Spinal cord (tissue), 10 donors: ENCODE measurements around the gene SLC51B. TPM values are rescaled to one million over a fixed set of nuclear protein-coding genes. Genes with fewer than 3 reads are reported as not detected.

Experiments
- DNase-seq, 6 donors: peaks; one replicate each; pipeline versions ENCODE4 v3.0.0 to v3.0.0-alpha.2; 2013 to 2015; ENCODE audit warnings: low spot score in 6 of 6, low read depth in 4 of 6
- H3K27ac ChIP-seq: one replicate; pipeline ENCODE4 v1.5.1; 2013; ENCODE audit warnings: low read depth, low read length, control low read depth
- H3K27me3 ChIP-seq: one replicate; pipeline ENCODE4 v1.6.1; 2013; ENCODE audit warnings: low read length; ENCODE audit not compliant: control insufficient read depth, insufficient read depth
- H3K36me3 ChIP-seq: one replicate; pipeline ENCODE4 v1.6.1; 2013; ENCODE audit warnings: low read length; ENCODE audit not compliant: control insufficient read depth, insufficient read depth
- H3K4me1 ChIP-seq: one replicate; pipeline ENCODE4 v1.6.1; 2013; ENCODE audit warnings: low read length; ENCODE audit not compliant: control insufficient read depth, insufficient read depth
- H3K4me3 ChIP-seq: one replicate; pipeline ENCODE4 v1.5.1; 2013; ENCODE audit warnings: low read depth, low read length, control low read depth
- H3K9me3 ChIP-seq: one replicate; pipeline ENCODE4 v1.6.1; 2013; ENCODE audit warnings: low read length; ENCODE audit not compliant: control insufficient read depth, insufficient read depth
- whole genome bisulfite sequencing: methylation state at CpG from one replicate; pipeline ENCODE4 v1.1.5; 2013; ENCODE audit warnings: missing lambda C conversion rate; ENCODE audit not compliant: insufficient coverage; 5-methylcytosine and 5-hydroxymethylcytosine counted together
- polyA plus RNA-seq, 2 donors: library from polyadenylated mRNA; unstranded; fragments of 120-200 nt; gene quantifications; one replicate each; pipeline ENCODE4 v1.2.1, GENCODE V29; 2013; ENCODE audit not compliant: insufficient read length in 2 of 2
- total RNA-seq, 2 donors: library from RNA; depleted of rRNA in 1 of 2; stranded (reverse); fragments of 120-200 nt in 1 of 2; fragments of >200 nt in 1 of 2; gene quantifications; one replicate each; pipeline versions ENCODE4 v1.2.3 to v1.2.4, GENCODE V29; 2013 to 2014
- donor health status: healthy.

Gene SLC51B
- total and polyA plus RNA-seq, 4 donors: 0.44 to 2.3 (median 1.1) TPM; not detected in 1

DNA sequence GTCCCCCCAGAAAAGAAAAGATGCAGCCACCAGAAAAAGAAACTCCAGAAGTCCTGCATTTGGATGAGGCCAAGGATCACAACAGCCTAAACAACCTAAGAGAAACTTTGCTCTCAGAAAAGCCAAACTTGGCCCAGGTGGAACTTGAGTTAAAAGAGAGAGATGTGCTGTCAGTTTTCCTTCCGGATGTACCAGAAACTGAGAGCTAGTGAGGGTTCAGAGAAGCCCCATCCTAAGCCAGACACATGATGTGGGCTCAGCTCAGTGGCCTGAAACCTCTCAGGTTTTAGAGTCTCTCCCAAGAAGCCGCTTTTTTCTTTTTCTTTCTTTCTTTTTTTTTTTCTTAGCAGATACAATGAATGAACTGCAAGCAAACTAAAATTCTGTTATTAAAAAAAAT lies 7.8 kb downstream of the SLC51B start:
- H3K27me3 ChIP-seq: no peaks in the 10 kb centered on the region
- H3K4me3 ChIP-seq: no peak overlapping the region
- WGBS: 89% methylated on average over 1 of the region's 2 CpGs
- peaks cover 43% of the 10 kb centered on the region for H3K4me1 ChIP-seq
- peaks cover 9% of the 10 kb centered on the region for H3K36me3 ChIP-seq
- no peak for DNase-seq
- no peak overlapping the region for H3K27ac ChIP-seq
- H3K9me3 ChIP-seq: no peaks in the 10 kb centered on the region

DNA sequence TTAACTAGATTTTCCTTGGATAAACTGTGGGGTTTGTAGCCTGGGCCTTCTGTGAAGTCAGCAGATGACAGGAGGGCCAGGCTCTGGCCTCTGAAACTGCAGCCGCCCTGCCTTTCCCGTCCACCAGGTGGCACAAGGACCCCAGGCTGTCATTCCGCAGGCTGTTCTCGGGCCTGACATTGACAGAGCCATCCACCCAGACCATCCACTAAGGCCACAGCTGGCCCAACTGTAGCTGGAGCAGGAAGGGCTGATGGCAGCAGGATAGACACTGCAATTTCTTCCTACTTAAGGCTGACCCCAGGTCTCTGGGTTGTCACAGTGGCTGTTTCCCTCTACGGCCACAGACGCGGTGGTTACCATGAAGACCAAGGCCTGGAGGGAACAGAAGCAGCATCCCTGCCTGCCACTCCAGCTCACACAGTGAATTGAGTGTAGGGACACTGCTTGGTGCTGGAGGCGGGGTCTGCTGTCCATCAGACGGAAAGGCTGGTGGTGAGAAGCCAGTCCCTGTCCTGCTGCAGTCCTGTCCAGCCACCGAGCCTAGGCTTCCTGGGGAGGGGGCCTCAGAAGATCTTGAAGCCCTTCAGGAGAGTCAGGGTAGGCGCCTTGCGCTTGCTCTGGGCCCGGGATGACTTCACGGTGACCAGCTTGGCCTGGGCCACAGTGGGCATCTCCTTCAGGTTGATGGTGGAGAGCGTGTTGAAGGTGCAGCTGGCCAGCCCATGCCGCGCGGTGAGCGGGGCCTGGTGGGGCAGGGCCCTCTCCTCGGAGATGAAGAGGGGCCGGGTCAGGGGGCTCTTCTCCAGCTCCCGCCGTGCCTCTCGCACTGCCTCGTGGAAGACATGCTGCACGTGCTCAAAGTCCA lies 9.4 kb downstream of the SLC51B start:
- Histone ChIP-seq H3K36me3 (peaks cover 9% of the 10 kb centered on the region), H3K4me3 (no peak overlapping the region), H3K27ac (no peak overlapping the region), H3K9me3 (no peaks in the 10 kb centered on the region), H3K4me1 (peaks cover 45% of the 10 kb centered on the region), H3K27me3 (no peaks in the 10 kb centered on the region)
- peak in 3 of 6 donors; percentile 40 to 88 (median 83) for DNase-seq
- WGBS: 70% methylated on average over 23 of the region's 26 CpGs

DNA sequence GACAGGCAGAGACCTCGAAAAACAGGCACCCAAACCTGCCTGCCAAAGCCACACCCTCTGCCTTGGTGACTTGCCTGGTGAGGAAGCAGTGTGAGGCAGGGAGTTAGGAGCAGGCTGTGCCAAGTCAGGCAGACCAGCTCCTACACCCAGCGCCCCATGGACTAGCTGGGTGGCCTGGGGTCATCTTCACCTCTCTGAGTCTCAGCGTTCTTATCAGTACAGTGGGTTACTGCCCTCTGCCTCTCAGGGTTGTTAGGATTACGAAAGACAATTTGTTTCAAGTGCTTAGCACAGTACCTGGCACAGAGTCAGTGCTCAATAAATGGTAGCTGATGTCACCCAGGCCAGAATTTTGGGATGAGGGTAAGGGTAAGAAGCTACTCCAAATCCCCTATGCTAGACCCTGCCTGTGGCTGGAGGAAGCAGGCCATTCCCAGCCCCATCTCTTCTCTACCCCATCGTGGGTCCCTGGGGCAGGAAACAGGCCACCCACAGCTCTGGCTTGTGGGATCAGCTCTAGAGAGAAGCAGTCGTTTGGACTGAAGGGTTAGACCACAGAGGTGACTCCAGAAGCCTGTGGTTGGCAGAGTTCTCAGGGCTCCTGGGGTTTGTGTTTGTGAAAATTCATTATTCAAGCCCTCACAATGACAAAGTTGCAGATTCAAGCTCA lies 10.1 kb downstream of the SLC51B start:
- H3K4me3 ChIP-seq: no peak overlapping the region
- 63% methylated on average over 2 of the region's 6 CpGs for WGBS
- no peaks in the 10 kb centered on the region for H3K9me3 ChIP-seq
- no peak overlapping the region for H3K27ac ChIP-seq
- peaks cover 42% of the 10 kb centered on the region for H3K4me1 ChIP-seq
- no peaks in the 10 kb centered on the region for H3K27me3 ChIP-seq
- peaks cover 9% of the 10 kb centered on the region for H3K36me3 ChIP-seq
- no peak for DNase-seq

DNA sequence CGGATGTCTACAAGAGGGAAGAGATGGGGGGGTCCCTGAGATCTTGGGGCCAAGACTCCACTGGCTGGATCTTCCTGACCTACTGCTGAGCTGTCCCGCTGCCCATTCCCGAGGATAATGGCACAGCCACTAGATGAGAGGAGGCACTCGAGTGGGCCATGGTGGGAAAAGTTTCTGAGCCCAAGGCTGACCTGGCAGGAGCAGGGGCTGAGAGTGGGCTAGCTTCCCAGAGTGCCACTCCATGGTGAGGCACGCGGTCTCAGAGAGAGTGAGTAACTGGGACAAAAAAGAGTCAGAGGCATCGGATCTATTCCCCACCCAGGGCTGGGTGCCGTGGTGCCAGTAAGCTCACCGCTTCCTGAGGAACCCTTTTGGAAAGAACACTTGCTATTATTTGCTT lies 10.9 kb downstream of the SLC51B start:
- 74% methylated on average over 4 of the region's 9 CpGs for WGBS

DNA sequence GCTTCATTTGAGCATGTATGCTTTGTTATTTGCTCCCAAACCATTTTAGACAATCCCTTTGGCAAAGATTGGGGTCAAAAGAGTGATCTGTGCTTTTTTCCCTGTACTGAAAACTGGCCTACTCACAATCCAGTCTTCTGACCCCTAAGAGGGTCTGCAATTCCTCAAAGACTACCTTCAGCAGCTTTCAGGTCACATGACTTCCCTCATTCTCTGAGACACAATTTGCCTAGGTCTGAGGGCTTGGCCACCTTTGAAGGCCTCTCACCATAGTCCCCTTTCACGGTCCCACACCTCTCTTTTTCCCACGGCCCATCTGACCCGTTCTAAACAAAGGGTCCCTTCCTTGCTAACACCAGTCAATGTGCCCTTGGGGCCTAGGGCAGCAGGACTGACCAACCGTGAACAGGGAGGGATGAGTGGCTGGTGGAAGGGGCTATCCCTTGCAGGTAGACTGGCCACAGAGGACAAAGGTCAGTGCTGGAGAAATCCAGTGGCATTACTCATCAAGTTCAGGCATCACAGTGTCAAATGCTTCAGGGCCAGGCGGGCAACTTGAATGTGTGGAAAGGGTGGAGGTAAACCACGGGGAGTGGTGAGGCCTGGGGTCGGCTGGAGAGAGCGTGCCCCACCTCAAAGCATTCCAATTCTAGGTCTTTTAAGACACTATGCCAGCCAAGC lies 11.8 kb downstream of the SLC51B start:
- Histone ChIP-seq H3K36me3 (peaks cover 9% of the 10 kb centered on the region), H3K9me3 (no peaks in the 10 kb centered on the region), H3K4me3 (no peak overlapping the region), H3K27ac (no peak overlapping the region), H3K4me1 (peaks cover 57% of the 10 kb centered on the region), H3K27me3 (no peaks in the 10 kb centered on the region)
- WGBS: 97% methylated on average over 5 of the region's 8 CpGs
- no peak for DNase-seq

More for the DNA sequence above, 10.9 kb downstream of the SLC51B start:
- H3K36me3 ChIP-seq: peaks cover 9% of the 10 kb centered on the region
- peaks cover 50% of the 10 kb centered on the region for H3K4me1 ChIP-seq
- no peak overlapping the region for H3K27ac ChIP-seq
- H3K4me3 ChIP-seq: no peak overlapping the region
- no peaks in the 10 kb centered on the region for H3K9me3 ChIP-seq
- no peak for DNase-seq
- no peaks in the 10 kb centered on the region for H3K27me3 ChIP-seq

DNA sequence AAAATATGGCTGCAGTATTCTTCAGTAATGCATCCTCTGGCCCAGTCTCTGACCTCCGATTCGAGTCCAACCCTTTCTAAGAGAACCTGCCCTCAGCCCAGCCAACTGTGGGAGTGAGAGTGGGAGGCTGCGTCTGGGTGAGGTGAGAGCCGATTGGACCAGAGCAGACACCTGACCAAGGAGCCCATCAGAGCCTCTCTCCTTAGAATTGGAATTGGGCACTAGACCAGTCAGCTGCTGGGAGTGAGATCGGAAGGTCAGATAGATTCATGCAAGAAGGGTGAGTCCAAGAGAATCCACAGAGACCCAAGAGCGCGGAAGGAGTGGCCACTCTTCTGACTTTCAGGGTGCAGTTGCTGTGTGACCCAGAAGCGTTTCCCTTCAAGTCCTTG lies 12.4 kb downstream of the SLC51B start:
- Histone ChIP-seq H3K36me3 (peaks cover 9% of the 10 kb centered on the region), H3K27ac (no peak overlapping the region), H3K9me3 (no peaks in the 10 kb centered on the region), H3K4me3 (no peak overlapping the region), H3K27me3 (no peaks in the 10 kb centered on the region), H3K4me1 (peaks cover 61% of the 10 kb centered on the region)
- WGBS: 97% methylated on average over 6 of the region's 8 CpGs
- DNase-seq: no peak

DNA sequence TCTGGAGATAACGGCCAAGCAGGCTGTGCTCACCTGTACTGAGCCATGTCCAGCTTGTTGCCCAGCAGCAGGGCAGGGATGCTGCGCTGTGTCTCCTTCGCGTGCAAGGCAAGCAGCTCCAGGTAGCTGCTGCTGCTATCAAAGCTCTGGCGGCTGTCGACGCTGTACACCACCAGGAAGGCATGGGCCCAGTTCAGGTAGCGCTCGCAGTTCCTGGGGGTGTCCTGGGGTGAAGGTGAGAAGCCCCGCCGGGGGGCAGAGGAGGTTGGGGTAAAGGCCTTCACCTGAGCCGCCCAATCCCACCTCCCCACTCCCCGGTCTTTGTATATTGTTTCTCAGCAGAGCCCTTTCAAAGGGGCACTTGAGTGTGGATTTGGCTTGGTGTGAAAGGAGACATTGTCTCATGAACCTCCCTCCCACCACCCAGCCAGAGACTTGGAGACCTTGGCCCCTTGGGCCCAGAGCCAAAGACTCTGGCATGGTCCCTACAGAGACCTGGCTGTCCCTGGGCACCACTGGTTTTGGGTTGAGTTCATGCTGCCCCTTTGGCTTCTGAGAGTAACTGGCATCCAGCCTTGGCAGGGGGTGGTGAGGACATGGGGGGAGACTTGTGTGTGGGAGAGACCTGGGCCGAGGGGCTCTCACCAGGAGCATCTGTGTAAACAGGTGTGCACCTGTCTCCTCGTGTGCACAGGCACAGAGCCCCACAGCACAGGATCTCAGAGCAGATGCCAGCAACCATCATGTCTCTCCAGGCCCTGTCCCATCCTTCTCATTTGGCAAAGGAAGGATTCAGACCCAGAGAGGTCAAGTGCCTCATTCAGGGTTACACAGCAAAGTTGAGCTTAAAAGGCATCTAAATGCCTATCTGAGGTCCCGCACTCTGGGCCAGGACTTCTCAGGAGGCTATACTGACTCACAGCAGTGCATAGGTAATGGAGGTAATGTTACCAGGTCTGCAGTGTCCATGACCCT lies 13.5 kb downstream of the SLC51B start:
- 71% methylated on average over 11 of the region's 16 CpGs for WGBS
- H3K4me3 ChIP-seq: no peak overlapping the region
- H3K9me3 ChIP-seq: no peaks in the 10 kb centered on the region
- peaks cover 9% of the 10 kb centered on the region for H3K36me3 ChIP-seq
- H3K4me1 ChIP-seq: peaks cover 63% of the 10 kb centered on the region
- H3K27me3 ChIP-seq: no peaks in the 10 kb centered on the region
- peak in 2 of 6 donors; percentile 22 to 86 for DNase-seq
- H3K27ac ChIP-seq: no peak overlapping the region

DNA sequence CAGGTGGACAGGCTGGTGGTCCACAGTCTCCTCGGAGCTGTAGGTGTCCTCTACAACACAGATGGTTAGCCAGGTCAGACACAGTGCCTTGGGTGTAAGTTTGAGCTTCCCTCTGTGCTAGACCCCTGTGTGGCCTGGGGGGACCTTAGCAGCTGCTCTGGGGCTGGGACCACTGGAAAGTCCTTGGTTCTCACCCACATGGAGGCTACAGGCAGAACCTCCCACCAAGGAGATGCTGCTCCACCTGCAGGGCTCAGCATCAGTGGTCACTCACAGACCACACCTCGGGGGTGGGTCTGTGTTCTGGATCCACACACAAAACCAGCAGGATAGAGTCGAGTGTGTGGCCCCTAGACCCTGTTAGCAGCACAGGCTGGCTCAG lies 14.2 kb downstream of the SLC51B start:
- peak overlapping the region; percentile 3 for H3K27ac ChIP-seq

More for the DNA sequence above, 14.2 kb downstream of the SLC51B start:
- Histone ChIP-seq H3K27me3 (peaks cover 3% of the 10 kb centered on the region), H3K9me3 (no peaks in the 10 kb centered on the region), H3K4me3 (no peak overlapping the region), H3K36me3 (peaks cover 9% of the 10 kb centered on the region), H3K4me1 (peaks cover 62% of the 10 kb centered on the region)
- 88% methylated on average over 3 of the region's 3 CpGs for WGBS
- no peak for DNase-seq
